ENCODE results near the gene MOV10.

MOV10 gene

GRCh38 chr1:112743174-112744008 is 68.9 kb downstream of the MOV10 start:
- no peak for DNase-seq

GRCh38 chr1:112744009-112744578 is 69.6 kb downstream of the MOV10 start:
- DNase-seq = no peak

GRCh38 chr1:112748396-112748795 is 73.9 kb downstream of the MOV10 start:
- no peak for DNase-seq

Data from NCI-H526 (cell line).